Neural cell (in vitro differentiated cells): ENCODE results near the gene SLC25A19. TPM values are rescaled to one million over a fixed set of nuclear protein-coding genes. Genes with fewer than 3 reads are reported as not detected.

ENCODE experiments used
- H2AFZ ChIP-seq: fragments of 200-600, 300-800 bp; sonication (generic), shearing (Covaris generic); 2 replicates; pipeline ENCODE4 v1.6.0; 2014; ENCODE audit warnings: low read depth, mild to moderate bottlenecking, antibody characterized with exemption, low read length, moderate library complexity
- H3F3A ChIP-seq: fragments of 200-600 bp; shearing (Covaris generic); 2 replicates; pipeline ENCODE4 v1.6.1; 2016; ENCODE audit warnings: mild to moderate bottlenecking, moderate library complexity, mixed read lengths, antibody characterized with exemption, low read length; ENCODE audit not compliant: insufficient read depth, poor library complexity, severe bottlenecking
- H3K27ac ChIP-seq: fragments of 200-600, 300-800 bp; sonication (generic), shearing (Covaris generic); 2 replicates; pipeline ENCODE4 v1.5.1; 2014; ENCODE audit warnings: mild to moderate bottlenecking, low read length, moderate library complexity
- H3K27me3 ChIP-seq: fragments of 300-800, 200-600 bp; sonication (generic), shearing (Covaris generic); 2 replicates; pipeline ENCODE4 v1.6.0; 2014; ENCODE audit warnings: mild to moderate bottlenecking, low read depth, low read length, moderate library complexity; ENCODE audit not compliant: insufficient read depth
- H3K36me3 ChIP-seq: fragments of 300-800, 200-600 bp; sonication (generic), shearing (Covaris generic); 2 replicates; pipeline ENCODE4 v1.5.1; 2014; ENCODE audit warnings: mild to moderate bottlenecking, antibody characterized with exemption, low read length, moderate library complexity; ENCODE audit not compliant: insufficient read depth
- H3K4me2 ChIP-seq: fragments of 300-800, 200-600 bp; sonication (generic), shearing (Covaris generic); 2 replicates; pipeline ENCODE4 v1.6.0; 2014; ENCODE audit warnings: mild to moderate bottlenecking, low read length
- H3K4me3 ChIP-seq: fragments of 300-800, 200-600 bp; sonication (generic), shearing (Covaris generic); 2 replicates; pipeline ENCODE4 v1.5.1; 2014; ENCODE audit warnings: mild to moderate bottlenecking, low read length, moderate library complexity
- H3K79me2 ChIP-seq: fragments of 200-600 bp; shearing (Covaris generic); replicated peaks from 2 replicates; pipeline ENCODE4 v1.6.0; 2014; ENCODE audit warnings: mild to moderate bottlenecking, low read length, moderate library complexity; ENCODE audit not compliant: insufficient read depth
- H3K9ac ChIP-seq: fragments of 300-800, 200-600 bp; sonication (generic), shearing (Covaris generic); 2 replicates; pipeline ENCODE4 v1.6.1; 2016; ENCODE audit warnings: mild to moderate bottlenecking, low read length, mixed read lengths
- H3K9me2 ChIP-seq: fragments of 200-600 bp; shearing (Covaris generic); 2 replicates; pipeline ENCODE4 v1.6.1; 2016; ENCODE audit warnings: mild to moderate bottlenecking, low read length, mixed read lengths; ENCODE audit not compliant: insufficient read depth
- H3K9me3 ChIP-seq: fragments of 200-600, 300-800 bp; sonication (generic), shearing (Covaris generic); 2 replicates; pipeline ENCODE4 v1.6.1; 2016; ENCODE audit warnings: mild to moderate bottlenecking, mixed run types, low read length, moderate library complexity, mixed read lengths
- H4K20me1 ChIP-seq: fragments of 200-600 bp; shearing (Covaris generic); 2 replicates; pipeline ENCODE4 v1.6.1; 2016; ENCODE audit warnings: mild to moderate bottlenecking, mixed run types; ENCODE audit not compliant: insufficient read depth
- EP300 ChIP-seq: fragments of 450-650 bp; conservative IDR thresholded peaks from 2 replicates; pipeline ENCODE4 v1.6.1; 2014; ENCODE audit warnings: antibody characterized with exemption, mild to moderate bottlenecking, moderate library complexity; ENCODE audit not compliant: poor library complexity, severe bottlenecking
- EZH2 ChIP-seq: fragments of 200-600, 300-800 bp; shearing (Covaris generic), sonication (generic); IDR thresholded peaks from 2 replicates; pipeline ENCODE4 v1.6.1; 2014; ENCODE audit warnings: antibody characterized with exemption, low read length, borderline replicate concordance, mild to moderate bottlenecking; ENCODE audit not compliant: insufficient read depth, poor library complexity, severe bottlenecking
- MXI1 ChIP-seq: fragments of 450-650 bp; conservative IDR thresholded peaks from 2 replicates; pipeline ENCODE4 v1.6.1; 2014; ENCODE audit warnings: antibody characterized with exemption, mild to moderate bottlenecking; ENCODE audit not compliant: poor library complexity, severe bottlenecking
- POLR2AphosphoS5 ChIP-seq: IDR thresholded peaks from 2 replicates; pipeline ENCODE4 v1.6.1; 2012
- RAD21 ChIP-seq: fragments of 450-650 bp; conservative IDR thresholded peaks from 2 replicates; pipeline ENCODE4 v1.6.1; 2014; ENCODE audit warnings: antibody characterized with exemption, mild to moderate bottlenecking, moderate library complexity
- SMC3 ChIP-seq: fragments of 450-650 bp; conservative IDR thresholded peaks from 2 replicates; pipeline ENCODE4 v1.6.1; 2014; ENCODE audit warnings: antibody characterized with exemption, mild to moderate bottlenecking, moderate library complexity; ENCODE audit not compliant: poor library complexity
- TAF1 ChIP-seq: IDR thresholded peaks from 2 replicates; pipeline ENCODE4 v1.6.1; 2012; ENCODE audit warnings: low read depth
- polyA plus RNA-seq: library from polyadenylated mRNA; depleted of rRNA; stranded (reverse); fragments of >200 nt; gene quantifications from 2 replicates; pipeline ENCODE4 v1.2.3, GENCODE V29; 2014
- TF ChIP-seq, protein P1 (sequence below): fragments of 450-650 bp; IDR thresholded peaks from 2 replicates; pipeline ENCODE4 v1.5.1; 2014; ENCODE audit warnings: antibody characterized with exemption, mild to moderate bottlenecking, moderate library complexity; ENCODE audit not compliant: poor library complexity, severe bottlenecking
- TF ChIP-seq, protein P2 (sequence below): IDR thresholded peaks from 2 replicates; pipeline ENCODE4 v1.6.1; 2012; ENCODE audit warnings: borderline replicate concordance

Gene SLC25A19
- polyA plus RNA-seq, 1 donor from 2014 or later = 13.8 TPM

DNA sequence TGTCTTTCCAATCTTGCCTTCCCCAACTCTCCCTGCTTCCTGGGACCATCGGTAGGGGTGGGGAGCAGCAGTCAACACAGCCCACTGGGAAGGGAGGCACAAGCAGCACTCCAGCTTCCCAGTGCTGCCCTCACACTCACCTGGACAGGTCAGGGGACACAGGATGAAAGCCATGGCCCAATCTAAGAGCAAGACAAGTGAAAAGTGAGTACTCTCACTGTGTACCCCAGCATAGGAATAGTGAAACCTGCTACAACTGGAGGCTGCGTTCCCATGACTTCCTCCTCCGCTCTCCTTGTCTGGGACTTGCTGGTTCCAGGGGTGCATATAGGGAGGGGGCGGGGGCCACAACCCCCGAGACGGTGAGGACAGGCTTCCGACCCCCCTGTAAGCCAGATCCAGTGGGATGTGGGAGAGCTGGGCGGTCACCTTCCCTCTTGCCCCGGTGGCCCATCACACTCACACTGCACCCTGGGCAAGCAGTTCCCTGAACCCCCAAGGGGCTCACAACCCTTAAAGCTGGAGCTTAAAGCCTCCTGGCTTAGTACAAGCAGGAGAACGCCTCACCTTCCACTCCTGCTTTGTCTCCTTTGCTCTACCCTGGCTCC, 29.5 kb upstream of the SLC25A19 start:
- H3F3A ChIP-seq = no peaks in the 10 kb centered on the region
- H3K27me3 ChIP-seq = no peaks in the 10 kb centered on the region
- no peaks in the 10 kb centered on the region for H3K79me2 ChIP-seq
- no peaks in the 10 kb centered on the region for H3K36me3 ChIP-seq
- H3K9me3 ChIP-seq = no peaks in the 10 kb centered on the region
- no peaks in the 10 kb centered on the region for H3K9me2 ChIP-seq
- no peak overlapping the region for H2AFZ ChIP-seq
- peaks cover 4% of the 10 kb centered on the region for H4K20me1 ChIP-seq
- no peak overlapping the region for H3K27ac ChIP-seq
- TF ChIP-seq EZH2 (no peak), SMC3 (no peak), POLR2AphosphoS5 (no peak), MXI1 (no peak), RAD21 (no peak), TAF1 (no peak), EP300 (no peak)
- TF ChIP-seq, protein P1, sequence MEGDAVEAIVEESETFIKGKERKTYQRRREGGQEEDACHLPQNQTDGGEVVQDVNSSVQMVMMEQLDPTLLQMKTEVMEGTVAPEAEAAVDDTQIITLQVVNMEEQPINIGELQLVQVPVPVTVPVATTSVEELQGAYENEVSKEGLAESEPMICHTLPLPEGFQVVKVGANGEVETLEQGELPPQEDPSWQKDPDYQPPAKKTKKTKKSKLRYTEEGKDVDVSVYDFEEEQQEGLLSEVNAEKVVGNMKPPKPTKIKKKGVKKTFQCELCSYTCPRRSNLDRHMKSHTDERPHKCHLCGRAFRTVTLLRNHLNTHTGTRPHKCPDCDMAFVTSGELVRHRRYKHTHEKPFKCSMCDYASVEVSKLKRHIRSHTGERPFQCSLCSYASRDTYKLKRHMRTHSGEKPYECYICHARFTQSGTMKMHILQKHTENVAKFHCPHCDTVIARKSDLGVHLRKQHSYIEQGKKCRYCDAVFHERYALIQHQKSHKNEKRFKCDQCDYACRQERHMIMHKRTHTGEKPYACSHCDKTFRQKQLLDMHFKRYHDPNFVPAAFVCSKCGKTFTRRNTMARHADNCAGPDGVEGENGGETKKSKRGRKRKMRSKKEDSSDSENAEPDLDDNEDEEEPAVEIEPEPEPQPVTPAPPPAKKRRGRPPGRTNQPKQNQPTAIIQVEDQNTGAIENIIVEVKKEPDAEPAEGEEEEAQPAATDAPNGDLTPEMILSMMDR = no peak
- TF ChIP-seq, protein P2, sequence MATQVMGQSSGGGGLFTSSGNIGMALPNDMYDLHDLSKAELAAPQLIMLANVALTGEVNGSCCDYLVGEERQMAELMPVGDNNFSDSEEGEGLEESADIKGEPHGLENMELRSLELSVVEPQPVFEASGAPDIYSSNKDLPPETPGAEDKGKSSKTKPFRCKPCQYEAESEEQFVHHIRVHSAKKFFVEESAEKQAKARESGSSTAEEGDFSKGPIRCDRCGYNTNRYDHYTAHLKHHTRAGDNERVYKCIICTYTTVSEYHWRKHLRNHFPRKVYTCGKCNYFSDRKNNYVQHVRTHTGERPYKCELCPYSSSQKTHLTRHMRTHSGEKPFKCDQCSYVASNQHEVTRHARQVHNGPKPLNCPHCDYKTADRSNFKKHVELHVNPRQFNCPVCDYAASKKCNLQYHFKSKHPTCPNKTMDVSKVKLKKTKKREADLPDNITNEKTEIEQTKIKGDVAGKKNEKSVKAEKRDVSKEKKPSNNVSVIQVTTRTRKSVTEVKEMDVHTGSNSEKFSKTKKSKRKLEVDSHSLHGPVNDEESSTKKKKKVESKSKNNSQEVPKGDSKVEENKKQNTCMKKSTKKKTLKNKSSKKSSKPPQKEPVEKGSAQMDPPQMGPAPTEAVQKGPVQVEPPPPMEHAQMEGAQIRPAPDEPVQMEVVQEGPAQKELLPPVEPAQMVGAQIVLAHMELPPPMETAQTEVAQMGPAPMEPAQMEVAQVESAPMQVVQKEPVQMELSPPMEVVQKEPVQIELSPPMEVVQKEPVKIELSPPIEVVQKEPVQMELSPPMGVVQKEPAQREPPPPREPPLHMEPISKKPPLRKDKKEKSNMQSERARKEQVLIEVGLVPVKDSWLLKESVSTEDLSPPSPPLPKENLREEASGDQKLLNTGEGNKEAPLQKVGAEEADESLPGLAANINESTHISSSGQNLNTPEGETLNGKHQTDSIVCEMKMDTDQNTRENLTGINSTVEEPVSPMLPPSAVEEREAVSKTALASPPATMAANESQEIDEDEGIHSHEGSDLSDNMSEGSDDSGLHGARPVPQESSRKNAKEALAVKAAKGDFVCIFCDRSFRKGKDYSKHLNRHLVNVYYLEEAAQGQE = no peak
- no peak overlapping the region for H3K4me3 ChIP-seq
- H3K4me2 ChIP-seq = no peak overlapping the region
- no peak overlapping the region for H3K9ac ChIP-seq

DNA sequence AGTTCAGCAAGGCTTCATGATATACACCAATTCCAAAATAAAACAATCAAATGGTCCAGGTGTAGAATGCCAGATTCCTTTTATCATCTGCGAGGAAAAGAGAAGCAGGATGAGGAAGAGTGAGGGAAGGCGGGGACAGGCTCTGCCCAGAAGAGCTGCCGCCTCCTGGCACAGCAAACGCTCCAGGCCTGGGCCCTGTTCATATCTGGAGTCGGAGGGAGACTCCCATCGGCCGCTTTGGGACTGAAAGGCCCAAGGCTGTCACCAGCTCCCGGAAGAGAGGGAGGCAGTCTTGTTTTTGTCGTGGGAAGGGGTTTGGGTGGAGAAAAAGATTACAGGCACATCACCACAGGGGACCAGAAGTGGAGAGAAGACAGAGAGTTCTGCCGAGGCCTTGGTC, 29.0 kb upstream of the SLC25A19 start:
- H3K27ac ChIP-seq = no peak overlapping the region

More for the DNA sequence above, 29.0 kb upstream of the SLC25A19 start:
- no peaks in the 10 kb centered on the region for H3K27me3 ChIP-seq
- H3K9ac ChIP-seq = no peak overlapping the region
- no peaks in the 10 kb centered on the region for H3F3A ChIP-seq
- H4K20me1 ChIP-seq = peaks cover 1% of the 10 kb centered on the region
- TF ChIP-seq, protein P2 = no peak
- TF ChIP-seq EP300 (no peak), SMC3 (no peak), EZH2 (no peak), TAF1 (no peak), RAD21 (no peak)
- no peaks in the 10 kb centered on the region for H3K9me3 ChIP-seq
- H3K4me2 ChIP-seq = no peak overlapping the region
- H3K9me2 ChIP-seq = no peaks in the 10 kb centered on the region
- H3K79me2 ChIP-seq = no peaks in the 10 kb centered on the region
- no peak overlapping the region for H3K4me3 ChIP-seq
- H2AFZ ChIP-seq = no peak overlapping the region
- H3K36me3 ChIP-seq = no peaks in the 10 kb centered on the region
